Body of pancreas (tissue), 4 donors: Measurements from ENCODE around the gene ADCY2. TPM values are rescaled to one million over a fixed set of nuclear protein-coding genes. Genes with fewer than 3 reads are reported as not detected.

Experiments used
- ATAC-seq: fragments of 150-250 bp; one replicate; pipeline ENCODE4 v1.9.1; 2016
- DNase-seq, 4 donors: peaks; one replicate each; pipeline ENCODE4 v3.0.0-alpha.2; 2019
- H3K27ac ChIP-seq, 4 donors: fragments of 200-600 bp; sonication (generic); 1 replicate in 3 of 4; 2 replicates in 1 of 4; pipeline versions ENCODE4 v1.5.1 to v1.6.1; 2016 to 2019; ENCODE audit warnings: mild to moderate bottlenecking in 1 of 4, mixed read lengths in 1 of 4, moderate library complexity in 1 of 4
- H3K27me3 ChIP-seq, 2 donors: fragments of 200-600 bp; sonication (generic); one replicate each; pipeline ENCODE4 v1.6.0; 2016; ENCODE audit warnings: mild to moderate bottlenecking in 1 of 2
- H3K36me3 ChIP-seq, 2 donors: fragments of 200-600 bp; sonication (generic); replicated peaks in 1 of 2; 2 replicates each; pipeline ENCODE4 v1.5.1; 2016; ENCODE audit warnings: low read depth in 2 of 2; ENCODE audit not compliant: insufficient read depth in 1 of 2
- H3K4me1 ChIP-seq: fragments of 200-600 bp; sonication (generic); one replicate; pipeline ENCODE4 v1.6.0; 2016
- H3K4me3 ChIP-seq, 2 donors: fragments of 200-600 bp; sonication (generic); 1 replicate in 1 of 2; 2 replicates in 1 of 2; pipeline ENCODE4 v1.5.1; 2016 to 2019
- H3K9me3 ChIP-seq, 3 donors: fragments of 200-600 bp; sonication (generic); 1 replicate in 2 of 3; 2 replicates in 1 of 3; pipeline ENCODE4 v1.5.1; 2016
- POLR2A ChIP-seq, 3 donors: fragments of 450-650 bp; IDR thresholded peaks; one replicate each; pipeline ENCODE4 v1.6.1; 2016; ENCODE audit warnings: antibody characterized with exemption in 3 of 3, mild to moderate bottlenecking in 2 of 3
- WGBS, 2 donors: methylation state at CpG; one replicate each; pipeline ENCODE4 v1.1.5; 2017; 5-methylcytosine and 5-hydroxymethylcytosine counted together
- intact Hi-C: fragments of 100-400 bp; cut with DNase I; formaldehyde crosslinking; loops from one replicate; pipeline ENCODE4 v1.15.1; 2023
- total RNA-seq, 2 donors: library from RNA; depleted of rRNA; stranded (reverse); fragments of >200 nt; gene quantifications; one replicate each; pipeline ENCODE4 v1.1.0, GENCODE V29; 2016
- TF ChIP-seq, protein P1 (sequence below), 7 experiments: fragments of 450-650 bp in 4 of 7; fragments of 200-600 bp in 3 of 7; sonication (generic) in 3 of 7; IDR thresholded peaks; one replicate each; pipeline ENCODE4 v1.5.1; 2016 to 2019; ENCODE audit warnings: antibody characterized with exemption in 7 of 7

ADCY2 gene
- total RNA-seq, 2 donors from 2014 or later, result 0.52 to 4.6 TPM

DNA sequence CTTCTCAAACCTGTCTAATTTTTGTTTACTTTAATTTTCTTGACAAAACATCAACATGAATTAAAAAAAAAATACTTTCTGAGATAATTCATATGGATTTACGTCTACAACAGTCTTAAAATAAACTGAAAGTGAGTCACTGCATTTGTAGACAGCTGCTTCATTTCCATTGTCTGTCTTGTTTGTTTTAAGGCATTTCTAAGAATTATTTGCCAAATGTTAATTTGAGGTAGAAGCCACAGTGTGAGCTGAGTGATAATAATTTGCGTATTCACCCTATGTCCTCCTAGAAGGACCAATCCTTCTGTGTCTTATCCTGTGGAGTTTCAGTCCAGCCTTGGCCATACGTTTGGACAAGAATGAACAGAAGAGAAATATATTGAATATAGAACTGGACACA lies 280.5 kb downstream of the ADCY2 start:
- no peak overlapping the region for H3K27ac ChIP-seq
- no peak for TF ChIP-seq POLR2A (IDR thresholded peaks at IDR 0.05)
- TF ChIP-seq, protein P1, sequence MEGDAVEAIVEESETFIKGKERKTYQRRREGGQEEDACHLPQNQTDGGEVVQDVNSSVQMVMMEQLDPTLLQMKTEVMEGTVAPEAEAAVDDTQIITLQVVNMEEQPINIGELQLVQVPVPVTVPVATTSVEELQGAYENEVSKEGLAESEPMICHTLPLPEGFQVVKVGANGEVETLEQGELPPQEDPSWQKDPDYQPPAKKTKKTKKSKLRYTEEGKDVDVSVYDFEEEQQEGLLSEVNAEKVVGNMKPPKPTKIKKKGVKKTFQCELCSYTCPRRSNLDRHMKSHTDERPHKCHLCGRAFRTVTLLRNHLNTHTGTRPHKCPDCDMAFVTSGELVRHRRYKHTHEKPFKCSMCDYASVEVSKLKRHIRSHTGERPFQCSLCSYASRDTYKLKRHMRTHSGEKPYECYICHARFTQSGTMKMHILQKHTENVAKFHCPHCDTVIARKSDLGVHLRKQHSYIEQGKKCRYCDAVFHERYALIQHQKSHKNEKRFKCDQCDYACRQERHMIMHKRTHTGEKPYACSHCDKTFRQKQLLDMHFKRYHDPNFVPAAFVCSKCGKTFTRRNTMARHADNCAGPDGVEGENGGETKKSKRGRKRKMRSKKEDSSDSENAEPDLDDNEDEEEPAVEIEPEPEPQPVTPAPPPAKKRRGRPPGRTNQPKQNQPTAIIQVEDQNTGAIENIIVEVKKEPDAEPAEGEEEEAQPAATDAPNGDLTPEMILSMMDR (IDR thresholded peaks at IDR 0.05), result no peak
- H3K9me3 ChIP-seq, result no peaks in the 10 kb centered on the region
- H3K4me3 ChIP-seq, result no peak overlapping the region
- 54 to 66% methylated on average over 3 of the region's 3 CpGs for WGBS, 2 donors
- H3K36me3 ChIP-seq, result no peaks in the 10 kb centered on the region
- no peaks in the 10 kb centered on the region for H3K27me3 ChIP-seq
- H3K4me1 ChIP-seq, result peaks cover 6% of the 10 kb centered on the region
- no peak for ATAC-seq
- DNase-seq, result no peak
- intact Hi-C loops, result no loop called here

DNA sequence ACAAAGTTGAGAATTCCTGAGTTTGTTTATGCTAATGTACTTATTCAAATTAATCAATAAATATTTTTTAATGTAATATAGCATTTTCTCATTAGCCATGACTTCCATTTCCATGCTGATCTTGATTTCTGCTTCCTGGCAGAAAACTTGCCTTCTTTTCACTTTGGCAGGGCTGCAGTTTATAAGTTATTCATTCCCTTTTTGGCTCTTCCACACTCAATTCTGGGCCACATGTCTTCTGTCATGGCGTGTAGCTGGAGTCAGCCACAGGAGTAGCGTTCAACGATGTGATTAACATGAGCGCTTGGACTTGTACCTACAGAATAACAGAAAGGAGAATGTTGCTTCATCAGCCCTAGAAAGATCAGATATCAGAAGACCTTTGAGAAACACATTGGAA lies 282.1 kb downstream of the ADCY2 start:
- intact Hi-C loops, result no loop called here
- peaks cover 6% of the 10 kb centered on the region for H3K4me1 ChIP-seq
- no peak overlapping the region for H3K4me3 ChIP-seq
- no peak overlapping the region for H3K27ac ChIP-seq
- TF ChIP-seq POLR2A (IDR thresholded peaks at IDR 0.05), result no peak
- TF ChIP-seq, protein P1 (IDR thresholded peaks at IDR 0.05), result no peak
- DNase-seq (peak in 1 of 4 donors; percentile 3), ATAC-seq (no peak)
- no peaks in the 10 kb centered on the region for H3K36me3 ChIP-seq
- 54 to 55% methylated on average over 4 of the region's 4 CpGs for WGBS, 2 donors
- no peaks in the 10 kb centered on the region for H3K9me3 ChIP-seq
- H3K27me3 ChIP-seq, result no peaks in the 10 kb centered on the region

DNA sequence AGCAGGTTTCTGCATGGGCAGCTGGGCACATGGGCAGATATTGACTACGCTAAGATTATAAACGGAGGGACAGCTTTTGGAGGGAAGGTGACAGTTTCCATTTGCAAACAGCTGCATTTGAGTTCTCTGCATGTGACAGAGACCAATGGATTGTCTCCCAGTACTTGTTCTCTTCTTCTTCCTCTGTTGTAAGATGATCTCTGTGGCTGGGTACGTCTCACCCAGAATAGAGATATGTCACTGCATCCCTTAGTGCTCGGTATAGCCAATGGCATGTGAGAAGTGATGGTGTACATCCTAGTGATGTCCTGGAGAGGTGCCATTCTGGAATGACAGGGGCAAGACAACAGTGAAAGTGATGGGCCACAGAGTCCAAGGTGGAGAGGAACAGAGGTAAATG lies 283.7 kb downstream of the ADCY2 start:
- 62 to 78% methylated on average over 4 of the region's 4 CpGs for WGBS, 2 donors
- intact Hi-C loops, result no loop called here
- Histone ChIP-seq H3K4me1 (peaks cover 6% of the 10 kb centered on the region), H3K36me3 (no peaks in the 10 kb centered on the region), H3K27ac (no peak overlapping the region), H3K4me3 (no peak overlapping the region), H3K27me3 (no peaks in the 10 kb centered on the region), H3K9me3 (no peaks in the 10 kb centered on the region)
- ATAC-seq (no peak), DNase-seq (no peak)
- TF ChIP-seq POLR2A (IDR thresholded peaks at IDR 0.05), result no peak
- TF ChIP-seq, protein P1 (IDR thresholded peaks at IDR 0.05), result no peak

DNA sequence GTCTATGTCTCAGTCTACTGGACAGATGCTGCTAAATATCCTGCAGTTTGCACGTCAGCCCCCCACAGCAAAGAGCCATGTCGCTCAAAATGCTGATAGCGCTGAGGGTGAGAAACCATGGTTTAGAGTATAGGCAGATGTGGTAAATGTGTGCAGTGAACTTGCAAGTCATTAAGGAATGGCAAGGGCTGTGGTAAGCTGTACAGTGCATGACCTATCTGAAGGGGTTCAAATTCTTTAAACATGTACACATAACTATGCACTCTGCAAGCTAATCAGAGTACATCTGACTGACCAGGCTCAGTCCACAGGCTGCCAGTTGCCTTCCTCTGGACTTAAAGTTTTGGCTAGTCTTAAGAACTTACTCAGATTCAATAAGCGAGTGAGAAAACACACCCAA lies 284.3 kb downstream of the ADCY2 start:
- Histone ChIP-seq H3K27me3 (no peaks in the 10 kb centered on the region), H3K27ac (no peak overlapping the region), H3K4me3 (no peak overlapping the region), H3K36me3 (no peaks in the 10 kb centered on the region), H3K9me3 (no peaks in the 10 kb centered on the region), H3K4me1 (peaks cover 6% of the 10 kb centered on the region)
- 69 to 84% methylated on average over 4 of the region's 4 CpGs for WGBS, 2 donors
- intact Hi-C loops, result no loop called here
- no peak for ATAC-seq
- no peak for DNase-seq
- TF ChIP-seq POLR2A (IDR thresholded peaks at IDR 0.05), result no peak

DNA sequence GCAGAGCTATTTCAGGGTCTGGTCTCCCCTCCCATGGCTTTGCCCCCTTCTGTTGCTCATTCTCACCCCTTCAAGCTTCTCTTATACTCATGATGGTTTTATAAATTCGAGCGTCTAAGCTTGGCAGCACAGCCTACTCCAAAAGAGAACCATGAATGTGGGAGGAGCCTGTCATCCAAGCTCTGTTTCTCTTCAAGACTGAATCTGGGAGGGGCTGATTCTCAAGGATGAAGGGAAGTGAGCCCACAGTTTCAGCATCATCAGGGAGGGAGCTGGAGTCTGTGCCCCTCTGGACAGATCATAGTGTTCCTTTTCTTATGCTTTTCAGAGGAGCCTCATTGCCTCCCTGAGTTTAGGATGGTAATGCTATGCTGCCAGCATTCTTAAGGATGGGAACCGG lies 286.4 kb downstream of the ADCY2 start:
- no peak for TF ChIP-seq POLR2A (IDR thresholded peaks at IDR 0.05)
- TF ChIP-seq, protein P1 (IDR thresholded peaks at IDR 0.05), result no peak
- no peaks in the 10 kb centered on the region for H3K9me3 ChIP-seq
- H3K27ac ChIP-seq, result no peak overlapping the region
- H3K36me3 ChIP-seq, result no peaks in the 10 kb centered on the region
- no peaks in the 10 kb centered on the region for H3K27me3 ChIP-seq
- 64 to 70% methylated on average over 3 of the region's 3 CpGs for WGBS, 2 donors
- DNase-seq (no peak), ATAC-seq (no peak)
- H3K4me3 ChIP-seq, result no peak overlapping the region
- intact Hi-C loops, result no loop called here
- H3K4me1 ChIP-seq, result peaks cover 3% of the 10 kb centered on the region
